ENCODE measurements around the gene WNT7A. TPM values are rescaled to one million over a fixed set of nuclear protein-coding genes. Genes with fewer than 3 reads are reported as not detected.

WNT7A gene
- total RNA-seq, 2 experiments from 2014 or later, result 22.4 to 24.7 TPM

- Mint-ChIP-seq H3K36me3 (ENCODE audit: low read depth) (peaks cover 36% of the 10 kb centered on the region), H3K4me3 (no peak overlapping the region), H3K9me3 (no peaks in the 10 kb centered on the region), H3K27ac (no peak overlapping the region), H3K4me1 (ENCODE audit: low read depth) (peaks cover 23% of the 10 kb centered on the region), H3K27me3 (no peaks in the 10 kb centered on the region)
- H3K36me3 ChIP-seq (ENCODE audit: insufficient read depth, low read length), result peaks cover 15% of the 10 kb centered on the region
- no peaks in the 10 kb centered on the region for H3K27me3 ChIP-seq (ENCODE audit: control insufficient read depth in 1 of 2, insufficient read depth in 2 of 2, low read length in 2 of 2)
- no peak for ATAC-seq (ENCODE audit: poor library complexity)
- ChIA-PET POLR2A (no interaction called here), CTCF (no interaction called here)
- TF ChIP-seq CTCF (IDR thresholded peaks at IDR 0.05), result no peak
- DNase-seq, result no peak
- peaks cover 4% of the 10 kb centered on the region for H3K4me1 ChIP-seq (ENCODE audit: insufficient read depth, low read length)
- H3K27ac ChIP-seq (ENCODE audit: low read depth in 1 of 2, low read length in 2 of 2), result no peak overlapping the region
- intact Hi-C loops (cut with DNase I, micrococcal nuclease), result no loop called here
- no peaks in the 10 kb centered on the region for H3K9me3 ChIP-seq (ENCODE audit: control insufficient read depth in 1 of 2, insufficient read depth in 1 of 2, low read length in 2 of 2)
- H3K4me3 ChIP-seq (ENCODE audit: low read length), result no peak overlapping the region
Measured at GRCh38 chr3:13844911-13845310, 35.0 kb downstream of the WNT7A start.

- POLR2A ChIA-PET, result no interaction called here
- CTCF ChIA-PET, result no interaction called here
- no peaks in the 10 kb centered on the region for H3K9me3 Mint-ChIP-seq
Measured at GRCh38 chr3:13844286-13844685, 35.6 kb downstream of the WNT7A start.

GRCh38 chr3:13843351-13843750 lies 36.5 kb downstream of the WNT7A start:
- Histone ChIP-seq H3K27me3 (ENCODE audit: control insufficient read depth in 1 of 2, insufficient read depth in 2 of 2, low read length in 2 of 2) (no peaks in the 10 kb centered on the region), H3K4me3 (ENCODE audit: low read length) (no peak overlapping the region), H3K4me1 (ENCODE audit: insufficient read depth, low read length) (peaks cover 4% of the 10 kb centered on the region), H3K36me3 (ENCODE audit: insufficient read depth, low read length) (peaks cover 15% of the 10 kb centered on the region), H3K27ac (ENCODE audit: low read depth in 1 of 2, low read length in 2 of 2) (no peak overlapping the region), H3K9me3 (ENCODE audit: control insufficient read depth in 1 of 2, insufficient read depth in 1 of 2, low read length in 2 of 2) (no peaks in the 10 kb centered on the region)
- Mint-ChIP-seq H3K36me3 (ENCODE audit: low read depth) (peaks cover 21% of the 10 kb centered on the region), H3K9me3 (no peaks in the 10 kb centered on the region), H3K27ac (no peak overlapping the region), H3K27me3 (no peaks in the 10 kb centered on the region), H3K4me3 (no peak overlapping the region), H3K4me1 (ENCODE audit: low read depth) (peaks cover 9% of the 10 kb centered on the region)
- intact Hi-C loops (cut with DNase I, micrococcal nuclease), result no loop called here
- no peak for TF ChIP-seq CTCF (IDR thresholded peaks at IDR 0.05)
- no peak for ATAC-seq (ENCODE audit: poor library complexity)
- POLR2A ChIA-PET, result no interaction called here
- CTCF ChIA-PET, result no interaction called here
- DNase-seq, result no peak

More at GRCh38 chr3:13844286-13844685, 35.6 kb downstream of the WNT7A start:
- H3K27ac ChIP-seq (ENCODE audit: low read depth in 1 of 2, low read length in 2 of 2), result no peak overlapping the region
- ATAC-seq (ENCODE audit: poor library complexity), result no peak
- intact Hi-C loops (cut with DNase I, micrococcal nuclease), result no loop called here
- peaks cover 18% of the 10 kb centered on the region for H3K4me1 Mint-ChIP-seq (ENCODE audit: low read depth)
- H3K36me3 ChIP-seq (ENCODE audit: insufficient read depth, low read length), result peaks cover 15% of the 10 kb centered on the region
- TF ChIP-seq CTCF (IDR thresholded peaks at IDR 0.05), result no peak
- H3K27me3 ChIP-seq (ENCODE audit: control insufficient read depth in 1 of 2, insufficient read depth in 2 of 2, low read length in 2 of 2), result no peaks in the 10 kb centered on the region
- H3K4me1 ChIP-seq (ENCODE audit: insufficient read depth, low read length), result peaks cover 4% of the 10 kb centered on the region
- H3K4me3 Mint-ChIP-seq, result no peak overlapping the region
- DNase-seq, result no peak
- H3K36me3 Mint-ChIP-seq (ENCODE audit: low read depth), result peaks cover 31% of the 10 kb centered on the region
- no peaks in the 10 kb centered on the region for H3K9me3 ChIP-seq (ENCODE audit: control insufficient read depth in 1 of 2, insufficient read depth in 1 of 2, low read length in 2 of 2)
- H3K27me3 Mint-ChIP-seq, result no peaks in the 10 kb centered on the region
- H3K27ac Mint-ChIP-seq, result no peak overlapping the region
- H3K4me3 ChIP-seq (ENCODE audit: low read length), result no peak overlapping the region

Measured in CD4-positive, alpha-beta T cell (primary cell).